Effector CD8-positive, alpha-beta T cell (primary cell): Measurements from ENCODE around the gene XCL1.
"Not testable (repeated sequence)": the region's sequence is repeated elsewhere in the genome, so short reads cannot be mapped to it uniquely, and the experiment has no call there.

ENCODE experiments used
- DNase-seq: peaks from one replicate; lab custom pipeline; 2025; lab: John Stamatoyannopoulos, UW

Gene XCL1

GRCh38 chr1:168567568-168567967 is 8.8 kb upstream of the XCL1 start:
- DNase-seq: no peak

DNA sequence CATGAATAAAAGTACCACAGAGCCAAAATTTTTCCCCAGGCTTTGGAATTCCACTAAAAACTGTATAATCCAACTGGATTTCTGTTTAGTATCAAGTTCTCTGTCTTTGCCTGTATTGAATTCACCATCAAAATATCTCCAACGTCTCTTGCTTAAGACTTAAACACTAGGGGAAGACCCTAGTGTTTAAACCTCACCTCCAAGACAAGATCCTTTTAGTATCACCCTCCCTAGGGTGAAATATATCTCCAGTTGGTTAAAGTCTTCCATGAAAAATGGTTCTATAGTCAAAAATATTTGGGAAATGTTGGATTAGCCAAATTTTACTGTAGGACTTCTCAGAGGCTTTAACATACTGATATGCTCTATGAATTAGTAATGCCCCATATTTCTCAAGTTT is 8.1 kb upstream of the XCL1 start:
- DNase-seq: no peak

DNA sequence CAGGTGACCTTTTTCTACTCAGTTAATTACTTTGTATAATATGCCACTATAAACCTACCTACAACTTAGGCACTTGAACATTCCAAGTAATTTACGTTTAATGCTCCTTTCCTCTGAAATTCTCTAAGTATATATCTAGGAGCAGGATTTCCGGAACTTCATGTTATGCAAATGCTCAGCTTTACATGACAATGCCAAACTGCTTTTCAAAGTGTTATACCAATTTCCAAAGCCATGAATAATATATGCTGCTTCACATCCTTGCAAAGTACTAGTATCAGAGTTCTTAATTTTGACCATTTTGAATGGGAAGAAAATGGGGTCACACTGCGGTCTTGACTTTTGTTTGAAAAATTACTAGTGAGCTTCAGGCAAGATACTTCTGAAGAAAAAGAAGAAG is 5.8 kb upstream of the XCL1 start:
- no peak for DNase-seq

- DNase-seq: no peak
Observed at GRCh38 chr1:168572633-168573032, 3.8 kb upstream of the XCL1 start.

- DNase-seq: not testable (repeated sequence)
Observed at GRCh38 chr1:168574234-168574633, 2.2 kb upstream of the XCL1 start.

- DNase-seq: not testable (repeated sequence)
Observed at GRCh38 chr1:168578531-168579185, 2.3 kb downstream of the XCL1 start.

DNA sequence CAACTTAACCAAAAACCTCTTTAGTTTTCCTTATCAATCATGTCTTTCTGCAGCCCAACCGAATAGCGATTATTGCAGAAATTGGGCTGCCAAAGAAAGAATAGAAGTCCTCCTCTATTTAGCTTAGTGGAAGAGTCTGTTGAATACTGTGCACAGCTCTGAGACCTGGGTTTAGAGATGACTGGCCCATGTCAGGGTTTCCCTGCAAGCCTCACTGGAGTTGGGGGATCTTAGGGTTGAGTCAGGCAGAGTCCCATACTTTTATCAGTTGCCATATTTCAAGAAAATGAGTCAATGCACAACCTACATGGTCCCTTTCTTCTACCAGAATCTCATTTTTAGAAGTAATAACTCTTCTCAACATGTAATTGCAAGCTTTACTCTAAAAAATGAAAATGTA is 3.9 kb downstream of the XCL1 start:
- not testable (repeated sequence) for DNase-seq

GRCh38 chr1:168580991-168581390 is 4.6 kb downstream of the XCL1 start:
- not testable (repeated sequence) for DNase-seq

GRCh38 chr1:168581817-168582572 is 5.6 kb downstream of the XCL1 start:
- no peak for DNase-seq

DNA sequence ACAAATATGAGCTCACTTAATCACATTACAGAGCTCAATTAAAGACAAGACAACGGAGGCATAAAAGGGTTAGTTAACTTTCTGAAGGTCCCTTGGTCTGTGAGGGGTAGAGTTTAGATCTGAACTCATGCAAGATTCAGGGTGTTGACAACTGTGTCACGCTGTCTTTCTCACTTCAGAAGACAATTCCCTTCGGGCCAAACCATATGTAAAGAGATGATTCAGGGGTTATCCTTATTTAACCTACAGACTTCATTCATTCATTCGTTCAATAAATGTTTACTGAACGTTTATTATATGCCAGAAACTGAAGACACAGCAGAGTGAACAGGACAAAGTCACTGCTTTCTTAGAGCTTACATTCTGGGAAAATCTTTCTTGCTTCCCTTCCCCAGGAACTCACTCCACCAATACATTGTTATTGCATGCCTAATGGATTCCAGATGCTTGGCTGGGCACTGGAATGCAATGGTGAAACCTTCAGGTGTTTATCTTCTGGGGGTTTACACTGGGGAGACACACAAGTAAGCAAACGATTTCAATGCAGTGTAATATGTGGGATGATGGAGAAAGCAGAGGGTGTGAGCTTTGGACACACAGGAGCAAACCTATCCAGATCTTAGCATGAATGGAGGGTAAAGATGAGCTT is 6.4 kb downstream of the XCL1 start:
- no peak for DNase-seq

DNA sequence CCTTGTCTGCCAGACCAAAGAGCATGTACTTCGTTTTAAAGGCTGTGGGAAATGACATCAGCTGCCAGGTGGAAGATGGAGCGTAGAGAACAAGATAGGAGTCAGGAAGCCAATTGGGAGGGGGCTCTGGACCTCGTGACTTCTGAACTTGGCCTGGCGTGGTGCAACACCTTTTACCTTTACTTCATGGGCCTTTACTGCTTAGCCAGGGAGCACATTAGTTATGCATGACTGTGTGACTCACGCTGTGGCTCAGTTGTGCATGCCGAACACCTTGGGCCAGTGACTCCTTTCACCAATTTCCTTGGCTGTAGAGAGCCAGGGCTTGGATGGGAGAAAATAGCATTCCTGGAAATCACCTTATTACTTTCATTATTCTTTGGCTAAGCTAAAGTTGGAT is 7.2 kb downstream of the XCL1 start:
- no peak for DNase-seq

DNA sequence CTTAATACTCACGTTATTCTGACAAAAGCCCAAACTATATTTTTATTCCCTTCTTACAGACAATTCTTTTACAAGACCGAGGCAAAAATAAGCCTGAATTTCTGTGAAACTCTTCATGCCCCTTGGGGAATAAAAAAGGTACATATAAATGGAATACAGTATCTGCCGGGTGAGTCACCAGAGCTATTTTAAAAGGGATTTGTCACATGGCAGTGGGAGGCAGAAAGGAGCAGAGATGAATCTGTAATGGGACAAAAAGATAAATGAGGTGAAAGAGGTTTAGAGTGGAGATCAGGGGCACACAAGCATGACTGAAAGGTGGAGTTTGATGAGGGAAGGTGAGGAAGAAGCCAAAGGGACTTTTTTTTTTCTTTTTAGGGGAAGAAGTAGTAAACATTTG is 8.8 kb downstream of the XCL1 start:
- DNase-seq: no peak

DNA sequence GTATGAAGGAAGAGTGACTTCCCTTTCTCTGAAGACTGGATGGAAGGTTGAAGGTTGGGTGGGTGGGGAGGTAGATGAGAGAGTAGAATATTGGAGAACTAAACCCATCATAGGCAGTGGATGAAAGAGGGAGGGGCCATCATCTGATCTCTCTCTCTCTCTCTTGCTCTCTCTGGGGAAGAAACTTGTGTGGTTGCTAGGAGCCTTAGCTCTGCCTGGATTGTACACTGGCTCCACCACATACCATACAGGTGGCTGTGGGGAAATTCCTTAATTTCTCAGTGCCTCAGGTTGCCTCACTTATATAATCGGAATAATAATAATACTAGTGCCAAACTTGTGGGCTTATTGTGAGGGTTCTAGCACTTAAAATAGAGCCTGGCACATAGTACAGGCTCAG is 9.5 kb downstream of the XCL1 start:
- DNase-seq: no peak

GRCh38 chr1:168589167-168589566 is 12.8 kb downstream of the XCL1 start:
- no peak for DNase-seq

- DNase-seq: no peak
Observed at GRCh38 chr1:168591066-168591465, 14.7 kb downstream of the XCL1 start.

DNA sequence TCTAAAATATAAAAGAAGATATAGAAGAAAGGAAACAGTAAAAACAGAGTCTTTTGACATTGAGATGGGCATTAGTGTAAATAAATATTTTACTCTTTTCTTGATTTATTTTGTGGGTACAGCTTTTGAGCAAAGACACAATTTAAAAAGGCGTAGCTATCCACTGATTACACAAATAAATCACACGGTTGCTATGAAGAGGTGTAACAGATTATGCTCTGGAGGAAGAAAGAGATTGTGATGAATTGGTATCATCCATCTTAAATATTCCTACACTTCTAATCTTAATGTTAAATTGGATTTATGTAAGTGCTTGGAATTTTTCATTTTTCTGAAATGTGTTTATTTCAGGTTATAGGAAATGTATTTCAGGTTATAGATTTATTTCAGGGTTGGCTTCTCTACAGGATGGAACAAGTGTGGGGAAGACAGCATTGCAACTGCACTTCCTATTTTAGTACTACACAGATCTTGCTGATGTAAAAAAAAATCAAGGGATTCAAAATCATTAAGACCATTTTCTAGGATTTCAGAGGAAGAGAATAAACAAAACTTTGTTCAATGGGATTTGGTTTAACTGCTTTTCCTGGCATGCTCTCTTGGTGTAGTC is 15.3 kb downstream of the XCL1 start:
- DNase-seq: no peak

DNA sequence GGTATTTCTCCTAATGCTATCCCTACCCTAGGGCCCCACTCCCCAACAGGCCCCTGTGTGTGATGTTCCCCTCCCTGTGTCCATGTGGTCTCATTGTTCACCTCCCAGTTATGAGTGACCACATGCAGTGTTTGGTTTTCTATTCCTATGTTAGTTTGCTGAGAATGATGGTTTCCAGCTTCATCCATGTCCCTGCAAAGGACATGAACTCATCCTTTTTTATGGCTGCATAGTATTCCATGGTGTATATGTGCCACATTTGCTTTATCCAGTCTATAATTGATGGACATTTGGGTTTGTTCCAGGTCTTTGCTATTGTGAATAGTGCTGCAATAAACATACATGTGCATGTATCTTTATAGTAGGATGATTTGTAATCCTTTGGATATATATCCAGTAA is 19.0 kb downstream of the XCL1 start:
- DNase-seq: not testable (repeated sequence)

- no peak for DNase-seq
Observed at GRCh38 chr1:168598125-168598524, 21.7 kb downstream of the XCL1 start.

GRCh38 chr1:168598892-168599291 is 22.5 kb downstream of the XCL1 start:
- no peak for DNase-seq

- no peak for DNase-seq
Observed at GRCh38 chr1:168599641-168600040, 23.2 kb downstream of the XCL1 start.

DNA sequence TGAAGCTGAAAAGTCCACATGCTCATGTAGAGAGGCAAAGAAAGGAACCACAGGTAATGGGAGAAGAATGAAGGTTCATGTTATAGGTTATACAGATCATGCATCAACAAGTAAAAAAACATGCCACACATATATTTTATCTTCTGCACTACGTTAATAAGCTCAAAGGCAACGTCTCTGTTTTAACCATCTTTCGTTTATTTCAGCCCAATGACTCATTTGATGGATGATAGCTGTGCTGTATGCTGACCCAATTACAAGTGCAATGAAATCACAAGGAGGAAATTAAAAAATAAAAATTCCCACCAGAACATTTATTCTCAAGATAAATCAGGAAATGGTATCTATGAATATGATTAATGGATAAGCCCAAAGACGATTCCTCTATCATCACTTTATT is 24.6 kb downstream of the XCL1 start:
- no peak for DNase-seq

- DNase-seq: peak; percentile 51
Observed at GRCh38 chr1:168603501-168604110, 27.2 kb downstream of the XCL1 start.
